Stomach (tissue), 4 donors: Measurements from ENCODE around the gene PTH2.

ENCODE experiments used
- CTCF ChIP-seq, 7 experiments: fragments of 450-650 bp in 4 of 7; fragments of 200-600 bp in 3 of 7; sonication (generic) in 3 of 7; IDR thresholded peaks; one replicate each; pipeline ENCODE4 v1.5.1; 2016 to 2019; ENCODE audit warnings: antibody characterized with exemption in 7 of 7, control low read depth in 2 of 7, mild to moderate bottlenecking in 1 of 7
- POLR2AphosphoS5 ChIP-seq, 3 donors: sonication (generic); formaldehyde crosslinking; IDR thresholded peaks; one replicate each; pipeline ENCODE4 v1.6.1; 2016; ENCODE audit warnings: antibody characterized with exemption in 3 of 3

- peak; percentile 64 to 95 (median 91) for TF ChIP-seq POLR2AphosphoS5 (IDR thresholded peaks at IDR 0.05)
- TF ChIP-seq CTCF (IDR thresholded peaks at IDR 0.05): no peak
Observed at GRCh38 chr19:49453013-49453756, 29.9 kb upstream of the PTH2 start, which contains the start of gene ALDH16A1.
